Left ventricle myocardium inferior (tissue), 1 donor: Measurements from ENCODE around the gene PTPRG. TPM values are rescaled to one million over a fixed set of nuclear protein-coding genes. Genes with fewer than 3 reads are reported as not detected.
A peak's percentile ranks its signal among the peaks of the same experiment; 100 is the strongest.

Experiments
- DNase-seq: peaks from one replicate; pipeline ENCODE4 v3.0.0-alpha.2; 2020
- H3K27ac ChIP-seq: fragments of 200-600 bp; replicated peaks from 2 replicates; pipeline ENCODE4 v1.8.0; 2021
- H3K27me3 ChIP-seq: fragments of 200-600 bp; 2 replicates; pipeline ENCODE4 v1.8.0; 2021; ENCODE audit warnings: low read depth
- H3K36me3 ChIP-seq: fragments of 200-600 bp; 2 replicates; pipeline ENCODE4 v1.8.0; 2021
- H3K4me1 ChIP-seq: fragments of 200-600 bp; 2 replicates; pipeline ENCODE4 v1.8.0; 2021
- H3K4me3 ChIP-seq: fragments of 200-600 bp; 2 replicates; pipeline ENCODE4 v1.8.0; 2021; ENCODE audit warnings: mild to moderate bottlenecking, moderate library complexity
- H3K9me3 ChIP-seq: fragments of 200-600 bp; replicated peaks from 2 replicates; pipeline ENCODE4 v1.8.0; 2021
- intact Hi-C: fragments of 100-400 bp; cut with micrococcal nuclease; formaldehyde crosslinking; loops from one replicate; pipeline ENCODE4 v1.11.0; 2022
- total RNA-seq: library from RNA; stranded (reverse); fragmentation: NEBNext Ultra II Directional; extraction: Animal tissue kit (Norgen Biotek cat#: 25700); gene quantifications from one replicate; pipeline ENCODE4 v1.2.1, GENCODE V29; 2021
- TF ChIP-seq, protein P1 (sequence below): fragments of 200-600 bp; IDR thresholded peaks from 2 replicates; pipeline ENCODE4 v1.8.0; 2021; ENCODE audit warnings: antibody characterized with exemption, mild to moderate bottlenecking, borderline replicate concordance
- donor health status: DM: no; HTN: yes; CAD: no; lungs with severe emphysema.

PTPRG gene
- total RNA-seq, 1 donor from 2014 or later, result 29.6 TPM

DNA sequence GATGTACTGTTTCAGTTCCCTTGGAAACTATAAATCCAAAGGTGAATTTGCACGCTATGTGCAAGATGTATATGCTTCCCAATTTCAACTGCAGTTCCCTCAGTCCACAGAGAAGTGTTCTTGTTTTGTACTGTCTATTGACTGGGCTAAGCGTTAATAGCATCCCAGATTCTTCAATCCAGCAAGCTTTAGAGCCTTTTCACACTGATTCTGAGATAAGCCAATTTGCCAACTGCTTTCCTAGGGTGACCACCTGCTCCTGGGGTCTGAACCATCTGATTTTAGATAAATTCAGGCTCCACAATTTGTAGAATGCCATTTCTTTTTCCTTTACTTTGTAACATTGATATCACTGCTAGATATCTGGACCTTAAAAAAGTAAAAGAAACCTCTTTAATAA, 340.1 kb downstream of the PTPRG start:
- intact Hi-C loops, result no loop called here
- Histone ChIP-seq H3K27me3 (no peaks in the 10 kb centered on the region), H3K36me3 (no peaks in the 10 kb centered on the region), H3K27ac (no peak overlapping the region), H3K4me1 (peaks cover 63% of the 10 kb centered on the region), H3K9me3 (no peaks in the 10 kb centered on the region), H3K4me3 (no peak overlapping the region)
- no peak for DNase-seq
- TF ChIP-seq, protein P1, sequence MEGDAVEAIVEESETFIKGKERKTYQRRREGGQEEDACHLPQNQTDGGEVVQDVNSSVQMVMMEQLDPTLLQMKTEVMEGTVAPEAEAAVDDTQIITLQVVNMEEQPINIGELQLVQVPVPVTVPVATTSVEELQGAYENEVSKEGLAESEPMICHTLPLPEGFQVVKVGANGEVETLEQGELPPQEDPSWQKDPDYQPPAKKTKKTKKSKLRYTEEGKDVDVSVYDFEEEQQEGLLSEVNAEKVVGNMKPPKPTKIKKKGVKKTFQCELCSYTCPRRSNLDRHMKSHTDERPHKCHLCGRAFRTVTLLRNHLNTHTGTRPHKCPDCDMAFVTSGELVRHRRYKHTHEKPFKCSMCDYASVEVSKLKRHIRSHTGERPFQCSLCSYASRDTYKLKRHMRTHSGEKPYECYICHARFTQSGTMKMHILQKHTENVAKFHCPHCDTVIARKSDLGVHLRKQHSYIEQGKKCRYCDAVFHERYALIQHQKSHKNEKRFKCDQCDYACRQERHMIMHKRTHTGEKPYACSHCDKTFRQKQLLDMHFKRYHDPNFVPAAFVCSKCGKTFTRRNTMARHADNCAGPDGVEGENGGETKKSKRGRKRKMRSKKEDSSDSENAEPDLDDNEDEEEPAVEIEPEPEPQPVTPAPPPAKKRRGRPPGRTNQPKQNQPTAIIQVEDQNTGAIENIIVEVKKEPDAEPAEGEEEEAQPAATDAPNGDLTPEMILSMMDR, result no peak

GRCh38 chr3:61901986-61902385, 340.6 kb downstream of the PTPRG start:
- TF ChIP-seq, protein P1, result no peak
- intact Hi-C loops, result no loop called here
- no peak for DNase-seq
- no peaks in the 10 kb centered on the region for H3K9me3 ChIP-seq
- no peaks in the 10 kb centered on the region for H3K36me3 ChIP-seq
- no peak overlapping the region for H3K27ac ChIP-seq
- peaks cover 59% of the 10 kb centered on the region for H3K4me1 ChIP-seq
- H3K4me3 ChIP-seq, result no peak overlapping the region
- no peaks in the 10 kb centered on the region for H3K27me3 ChIP-seq

GRCh38 chr3:61903074-61903473, 341.7 kb downstream of the PTPRG start:
- DNase-seq, result no peak
- Histone ChIP-seq H3K36me3 (no peaks in the 10 kb centered on the region), H3K4me3 (no peak overlapping the region), H3K27ac (peak overlapping the region; percentile 67), H3K27me3 (no peaks in the 10 kb centered on the region), H3K9me3 (no peaks in the 10 kb centered on the region), H3K4me1 (peaks cover 55% of the 10 kb centered on the region)
- intact Hi-C loops, result no loop called here
- TF ChIP-seq, protein P1, result no peak

DNA sequence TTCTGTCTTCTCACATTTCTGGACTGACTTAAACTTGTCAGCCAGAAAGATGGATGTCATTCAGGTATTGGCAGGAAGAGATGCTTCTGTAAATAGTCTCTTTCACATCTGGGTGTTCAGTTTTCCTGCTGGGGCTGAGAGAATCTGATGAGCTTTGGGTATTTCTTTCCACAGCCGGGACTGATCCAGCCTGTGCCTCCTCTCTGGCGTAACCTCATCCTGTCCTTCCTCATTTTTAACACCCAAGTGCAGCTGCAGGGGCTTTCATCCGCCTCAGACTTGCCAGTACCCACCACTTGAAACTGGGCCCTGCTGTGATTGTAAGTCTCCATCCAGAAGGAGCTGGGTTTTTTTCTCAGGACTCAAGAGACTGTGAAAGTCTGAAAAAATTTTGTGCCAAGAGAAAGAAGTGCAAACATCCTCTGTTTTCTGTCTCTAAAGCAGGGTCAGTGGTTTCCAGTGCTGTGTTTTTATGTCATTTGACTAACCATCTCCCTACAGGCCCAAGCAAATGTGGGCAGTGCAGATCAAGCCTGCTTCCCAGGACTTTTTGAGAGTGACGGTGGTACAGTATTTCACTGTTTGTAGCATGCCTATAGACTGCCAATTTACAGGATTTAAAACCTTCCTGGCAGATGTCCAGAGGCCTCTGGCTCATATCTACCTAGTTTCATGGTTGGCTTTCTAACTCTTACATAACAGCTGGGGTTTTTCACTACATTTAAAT, 342.7 kb downstream of the PTPRG start:
- H3K4me3 ChIP-seq, result no peak overlapping the region
- peak; percentile 27 for DNase-seq
- intact Hi-C loops, result no loop called here
- no peaks in the 10 kb centered on the region for H3K27me3 ChIP-seq
- no peaks in the 10 kb centered on the region for H3K36me3 ChIP-seq
- no peaks in the 10 kb centered on the region for H3K9me3 ChIP-seq
- H3K4me1 ChIP-seq, result peaks cover 62% of the 10 kb centered on the region
- peak overlapping the region; percentile 67 for H3K27ac ChIP-seq
- TF ChIP-seq, protein P1, result no peak

DNA sequence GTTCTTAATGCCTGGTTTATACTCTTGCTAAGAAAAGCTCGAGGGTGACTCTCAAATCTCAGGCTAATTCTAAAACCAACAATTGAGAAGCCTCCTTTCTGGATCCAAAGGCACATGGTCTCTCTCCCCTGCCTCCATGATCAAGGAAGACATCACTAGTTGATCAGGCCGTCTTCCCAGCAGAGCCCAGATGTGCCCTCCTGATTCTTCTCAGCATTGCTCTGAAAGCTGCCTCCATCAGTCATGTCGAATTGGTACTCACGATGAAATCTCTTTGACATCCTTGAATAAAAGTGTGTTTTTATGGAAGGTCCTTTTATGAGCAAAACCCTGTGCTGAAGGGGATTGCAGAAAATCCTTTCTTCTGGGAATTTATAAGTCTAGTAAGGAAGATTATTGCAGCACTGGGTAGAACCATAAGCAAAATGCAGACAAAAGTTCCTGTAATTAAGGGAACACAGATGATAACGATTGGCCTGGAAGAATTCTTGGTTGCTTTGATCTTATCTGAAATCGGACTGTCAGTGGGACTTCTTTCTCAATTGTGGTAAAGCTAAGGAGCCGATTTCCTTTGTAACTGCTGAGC, 345.9 kb downstream of the PTPRG start:
- no peak for DNase-seq
- Histone ChIP-seq H3K4me3 (no peak overlapping the region), H3K36me3 (no peaks in the 10 kb centered on the region), H3K4me1 (peaks cover 67% of the 10 kb centered on the region), H3K9me3 (no peaks in the 10 kb centered on the region), H3K27ac (no peak overlapping the region), H3K27me3 (no peaks in the 10 kb centered on the region)
- intact Hi-C loops, result no loop called here
- TF ChIP-seq, protein P1, result no peak
